ENCODE data around the gene GASK1A.

GASK1A gene

DNA sequence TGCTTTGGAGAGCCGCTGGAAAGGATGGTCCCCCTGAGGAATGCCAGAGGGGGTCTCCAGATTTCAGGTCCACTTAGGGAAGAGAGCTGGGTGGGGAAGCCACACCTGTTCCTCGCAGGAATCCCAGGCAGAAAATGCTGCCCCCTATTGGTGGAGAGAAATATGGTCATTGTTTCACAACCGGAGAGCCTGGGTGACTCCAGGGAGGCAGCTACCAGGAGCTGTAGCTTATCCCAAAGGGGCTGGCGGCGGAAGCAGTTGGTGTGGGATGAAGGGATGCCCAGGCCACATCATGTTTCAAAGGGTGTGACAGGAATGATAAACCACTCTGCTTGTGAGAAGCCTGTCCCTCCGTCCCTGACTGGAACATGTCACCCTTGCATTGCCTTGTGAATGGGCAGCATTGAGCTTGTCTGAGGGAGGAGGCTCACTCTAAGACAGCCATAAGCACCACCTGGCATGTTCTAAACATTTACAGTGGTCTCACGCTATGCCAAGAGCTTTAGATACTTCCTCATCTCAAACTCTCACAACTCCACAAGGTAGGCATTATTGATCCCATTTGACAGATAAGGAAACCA, 92.3 kb downstream of the GASK1A start:
- DNase-seq = peak in 1 of 2 experiments; percentile 7

DNA sequence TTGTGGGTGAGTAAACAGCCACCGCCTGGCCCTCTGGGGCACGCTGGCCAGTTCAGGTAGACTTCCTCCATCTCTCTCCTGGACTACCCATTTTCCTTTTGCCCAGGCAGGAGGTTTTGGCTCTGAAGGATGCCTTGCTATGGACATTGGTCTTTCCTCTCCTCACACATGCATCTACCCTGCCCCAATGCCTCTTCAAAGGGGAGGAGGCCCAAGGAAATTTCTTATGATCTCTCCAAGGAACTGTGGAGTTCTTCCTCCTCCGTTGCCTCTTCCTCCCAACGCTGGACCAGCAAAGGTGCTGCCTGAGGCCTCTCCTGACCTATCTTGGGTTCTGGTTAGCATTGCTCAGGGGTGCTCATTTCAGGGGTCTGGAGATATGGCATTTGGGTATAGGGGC, 93.2 kb downstream of the GASK1A start:
- DNase-seq = no peak

DNA sequence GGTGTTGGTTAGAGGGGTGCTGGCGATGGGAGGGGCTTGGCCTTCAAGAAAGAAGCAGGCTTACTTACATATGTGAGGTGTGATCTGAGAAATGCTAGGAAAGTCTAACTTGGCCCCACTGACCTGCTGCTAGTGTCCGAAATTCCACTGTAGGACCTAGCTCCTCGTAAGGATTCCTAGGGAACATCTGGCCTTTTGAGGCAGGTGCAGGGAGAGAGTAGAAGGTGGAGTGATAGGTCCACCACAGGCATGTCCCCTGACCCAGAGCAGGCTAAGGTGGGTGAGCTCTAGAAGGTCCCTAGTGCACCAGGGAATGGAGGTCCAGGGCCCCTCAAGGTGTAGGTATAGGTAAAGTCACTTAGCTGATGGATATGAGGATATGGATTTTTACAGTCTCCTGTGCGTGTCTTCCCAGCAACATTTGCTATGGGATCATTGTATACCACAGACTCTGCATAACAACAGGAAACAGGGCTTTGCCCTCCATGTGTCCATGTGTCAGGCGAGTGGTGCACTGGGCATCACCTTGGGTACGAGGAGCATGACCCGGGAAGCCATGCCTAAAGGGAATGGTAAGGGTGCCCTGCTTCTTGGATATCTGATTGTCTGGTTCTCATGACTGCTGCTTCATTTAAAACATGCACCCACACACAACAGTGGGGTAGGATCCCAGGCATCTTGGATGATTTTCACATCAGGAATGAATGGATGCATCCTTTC, 94.2 kb downstream of the GASK1A start:
- DNase-seq = no peak

DNA sequence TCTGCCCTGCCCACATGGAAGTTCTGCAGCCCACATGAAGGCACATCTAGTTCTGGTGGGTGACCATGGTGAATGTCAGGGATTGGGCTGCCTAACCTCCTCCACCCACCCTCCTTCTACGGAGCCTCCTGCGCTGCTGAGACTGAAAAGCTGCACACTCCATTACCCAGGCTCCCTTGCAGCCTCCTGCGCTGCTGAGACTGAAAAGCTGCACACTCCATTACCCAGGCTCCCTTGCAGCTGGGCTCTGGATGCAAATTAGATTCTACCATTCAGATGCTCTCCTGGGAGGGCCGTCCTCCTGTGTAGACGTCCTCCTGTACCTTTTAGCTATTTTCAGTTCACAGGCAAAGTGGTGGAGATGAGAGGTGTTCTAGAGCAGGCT, 94.7 kb downstream of the GASK1A start:
- DNase-seq = no peak

DNA sequence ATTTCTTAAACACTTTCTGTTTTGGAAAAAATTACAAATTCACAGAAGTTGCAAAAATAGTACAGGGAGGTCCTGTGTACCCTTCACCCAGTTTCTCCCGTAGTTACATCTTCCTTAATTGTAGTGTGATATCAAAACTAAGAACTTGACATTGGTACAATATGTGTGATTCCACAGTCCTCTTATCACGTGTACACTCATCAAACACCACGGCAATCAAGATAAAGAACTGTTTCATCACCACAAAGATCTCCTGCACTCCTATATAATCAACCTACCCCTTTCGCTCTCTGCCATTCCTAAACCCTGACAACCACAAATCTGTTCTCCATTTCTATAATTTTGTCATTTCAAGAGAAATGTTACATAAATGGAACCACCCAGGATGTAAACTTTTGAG, 95.4 kb downstream of the GASK1A start:
- DNase-seq = no peak

DNA sequence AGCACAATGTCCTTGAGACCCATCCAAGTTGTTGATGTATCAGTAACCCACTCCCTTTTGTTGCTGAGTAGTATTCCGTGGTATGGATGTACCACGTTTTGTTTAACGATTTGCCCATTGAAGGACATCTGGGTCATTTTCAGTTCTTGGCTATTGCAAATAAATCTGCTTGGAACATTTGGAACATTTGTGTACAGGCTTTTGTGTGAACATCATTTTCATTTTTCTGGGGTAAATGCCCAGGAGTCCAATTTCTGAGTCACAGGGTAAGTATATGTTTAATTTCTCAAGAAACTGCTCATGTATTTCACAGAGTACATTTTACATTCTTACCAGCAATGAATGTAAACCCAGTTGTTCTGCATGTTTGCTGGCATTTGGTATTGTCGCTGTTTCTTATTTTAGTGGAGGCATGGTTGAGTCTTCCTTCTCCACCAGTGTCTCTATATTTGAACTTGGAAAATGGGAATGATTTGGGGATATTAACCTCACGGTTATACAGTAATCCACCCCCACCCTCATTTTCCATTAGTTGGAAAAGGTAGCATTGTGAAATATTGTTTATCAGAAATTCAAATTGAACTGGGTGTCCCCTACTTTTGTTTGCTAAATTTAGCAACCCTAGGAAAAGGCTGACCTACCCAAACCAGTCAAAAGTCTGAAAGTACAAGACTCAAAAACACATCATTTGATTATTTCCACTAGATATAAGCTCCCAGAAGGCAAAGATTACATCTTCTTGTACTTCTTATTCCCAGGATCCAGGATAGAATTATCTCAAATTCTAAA, 96.0 kb downstream of the GASK1A start:
- DNase-seq = no peak

DNA sequence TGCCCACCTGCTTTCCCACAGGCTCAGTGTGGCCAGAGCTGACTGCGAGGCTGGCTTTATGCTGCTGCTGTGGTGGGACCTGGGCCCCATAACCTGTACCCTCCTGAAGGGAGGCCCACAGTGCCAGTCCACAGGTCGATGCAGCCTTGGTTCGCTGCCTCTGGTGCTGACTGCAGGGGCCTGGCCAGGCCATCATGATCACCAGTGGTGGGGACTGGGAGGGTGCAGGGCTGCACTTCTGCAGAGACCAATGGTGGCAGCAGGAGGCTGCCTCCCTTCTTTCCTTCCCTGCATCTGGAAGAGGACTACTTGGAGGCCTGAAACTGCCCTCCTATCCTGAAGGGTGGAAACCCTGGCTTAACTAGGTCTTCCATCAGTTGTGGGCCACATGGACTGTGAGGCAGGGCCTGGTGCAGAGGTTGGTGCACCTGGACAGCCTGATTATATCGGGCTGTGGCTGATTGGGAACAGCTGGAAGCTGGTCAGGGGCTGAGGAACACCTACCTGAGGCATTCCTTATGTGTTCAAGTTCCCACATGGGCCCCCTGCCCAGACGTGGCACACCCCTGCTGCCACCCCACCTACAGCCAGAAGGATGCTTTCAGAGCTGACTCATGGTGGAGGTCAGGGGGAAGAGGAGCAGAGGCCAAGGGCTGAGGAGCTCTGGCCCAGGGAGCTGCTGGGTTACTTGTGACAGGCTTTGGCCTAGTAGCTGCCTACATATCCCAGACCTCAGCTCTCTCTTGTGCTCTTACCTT, 97.0 kb downstream of the GASK1A start:
- DNase-seq = no peak

DNA sequence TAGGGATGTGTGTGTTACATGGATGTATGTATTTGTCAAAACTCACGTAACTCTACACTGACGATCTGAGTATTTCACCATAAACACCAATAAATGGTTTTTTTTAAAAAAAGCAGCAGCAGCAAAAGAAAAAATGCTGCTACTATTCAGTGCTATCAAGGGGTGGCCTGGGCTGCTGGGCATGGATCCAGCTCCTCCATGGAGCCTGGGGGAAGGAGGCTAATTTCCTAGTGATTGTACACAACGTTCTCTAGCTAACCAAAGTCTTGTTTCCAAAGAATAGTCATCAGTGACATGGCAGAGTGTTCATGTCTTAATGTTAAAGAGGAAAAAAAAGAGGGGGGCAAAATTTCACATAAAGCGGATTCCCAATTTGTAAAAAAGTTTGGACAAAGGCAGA, 97.7 kb downstream of the GASK1A start:
- no peak for DNase-seq

DNA sequence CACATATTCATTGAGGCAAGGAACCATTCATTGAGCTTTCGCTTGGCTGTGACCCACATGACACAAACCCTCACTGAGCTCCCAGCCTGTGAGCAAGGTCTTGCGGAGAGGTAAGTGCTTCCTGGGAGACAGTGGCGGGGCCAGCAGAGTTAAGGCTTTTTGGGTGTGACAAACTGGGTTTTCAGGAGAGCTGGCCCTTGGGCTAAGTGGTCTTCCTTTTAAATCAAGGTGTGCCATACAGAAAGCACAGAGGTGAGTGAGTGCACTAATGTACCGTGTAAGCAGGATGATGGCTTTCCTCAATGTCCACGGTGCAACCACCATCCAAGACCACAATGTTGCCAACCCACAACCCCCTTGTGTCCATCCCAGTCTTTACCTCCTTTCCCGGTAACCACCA, 98.2 kb downstream of the GASK1A start:
- DNase-seq = no peak

DNA sequence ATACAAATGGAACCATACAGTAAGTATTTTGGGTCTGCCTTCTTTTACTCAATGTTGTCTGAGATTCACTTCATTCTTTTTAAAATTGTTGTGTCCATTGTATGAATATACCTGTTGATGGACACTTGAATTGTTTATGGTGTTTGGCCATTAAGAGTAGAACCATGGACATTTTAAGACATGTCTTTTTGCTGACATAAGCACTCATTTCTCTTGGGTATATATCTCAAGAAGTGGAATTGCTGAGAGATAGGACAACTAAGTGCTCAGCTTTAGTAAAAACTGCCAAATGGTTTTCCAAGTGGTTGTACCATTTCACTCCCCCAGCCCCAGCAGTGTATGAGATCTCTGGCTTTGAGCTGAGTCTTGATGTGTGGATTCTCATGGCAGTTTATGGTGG, 98.6 kb downstream of the GASK1A start:
- DNase-seq = no peak

DNA sequence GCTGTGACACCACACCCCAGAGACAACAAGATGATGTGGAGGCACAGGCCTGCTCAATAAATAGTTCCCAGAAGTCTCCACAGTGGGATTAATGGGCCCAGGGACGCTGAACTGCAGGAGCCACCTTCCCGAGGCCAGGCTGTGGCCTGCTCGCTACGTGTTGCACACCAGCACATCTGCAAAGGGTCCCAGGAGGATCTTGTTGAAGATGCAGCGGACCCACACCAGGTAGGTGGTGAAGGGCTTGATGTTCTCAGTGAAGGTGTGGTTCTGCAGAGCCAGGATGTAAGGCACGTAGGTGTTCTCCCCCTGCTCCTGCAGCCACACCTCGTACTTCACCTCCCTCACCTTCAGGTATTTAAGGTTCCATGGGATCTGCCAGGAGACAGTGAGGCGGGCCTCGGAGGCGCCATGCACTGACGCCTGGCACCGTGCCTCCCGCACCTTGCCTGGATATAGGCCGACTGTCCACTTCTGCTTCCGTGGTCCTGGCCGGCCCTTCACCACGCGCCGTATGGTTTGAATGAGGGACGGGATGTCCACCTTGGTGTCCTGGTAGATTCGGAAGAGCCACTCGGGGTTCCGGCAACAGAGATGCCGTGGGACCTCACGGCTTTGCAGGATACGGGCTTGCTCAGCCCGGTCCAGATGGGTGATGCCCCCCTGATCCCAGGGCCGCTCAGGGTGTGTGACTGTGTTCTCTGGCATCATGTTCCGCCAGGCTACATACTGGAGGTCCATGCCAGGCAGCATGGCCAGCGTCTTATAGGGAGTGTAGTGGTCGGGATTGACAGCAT, 100.6 kb downstream of the GASK1A start:
- DNase-seq = no peak

DNA sequence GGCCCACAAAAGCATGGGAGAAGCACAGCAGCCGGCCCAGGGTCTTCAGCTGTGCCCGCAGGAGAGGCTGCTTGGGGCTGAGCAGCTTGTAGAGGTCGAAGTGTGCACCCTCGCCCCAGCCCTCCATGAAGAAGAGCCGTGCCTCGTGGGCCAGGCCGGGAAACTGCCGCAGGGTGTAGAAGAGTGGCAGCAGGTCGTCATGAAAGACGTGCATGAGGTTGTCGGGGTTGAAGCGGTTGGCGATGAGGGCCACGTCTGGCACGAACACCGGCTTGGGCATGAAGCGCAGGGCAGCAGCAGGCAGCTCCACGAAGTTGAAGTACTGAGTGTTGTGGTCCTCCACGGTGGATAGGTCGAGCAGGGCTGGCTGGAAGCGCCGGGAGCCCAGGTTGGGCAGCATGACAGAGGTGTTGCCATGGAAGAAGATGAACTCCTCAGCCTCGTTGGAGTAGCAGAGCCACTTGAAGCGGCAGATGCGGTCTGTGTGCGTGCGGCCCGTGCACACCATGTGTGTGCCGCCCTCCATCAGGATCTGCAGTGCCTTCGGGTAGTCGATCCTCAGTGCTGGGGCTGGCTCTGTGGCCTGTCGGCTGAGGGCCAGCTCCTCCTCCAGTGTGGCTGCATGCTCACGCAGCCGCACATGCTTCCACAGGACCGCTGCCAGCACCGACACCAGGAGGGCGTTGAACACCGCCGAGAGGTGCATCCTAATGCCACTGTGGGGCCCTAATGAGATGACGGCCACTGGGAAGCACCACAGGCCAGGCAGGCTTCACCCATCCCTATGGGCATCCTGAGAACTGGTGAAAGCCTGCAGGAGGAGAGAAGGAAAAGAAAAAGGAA, 101.8 kb downstream of the GASK1A start:
- DNase-seq = no peak

DNA sequence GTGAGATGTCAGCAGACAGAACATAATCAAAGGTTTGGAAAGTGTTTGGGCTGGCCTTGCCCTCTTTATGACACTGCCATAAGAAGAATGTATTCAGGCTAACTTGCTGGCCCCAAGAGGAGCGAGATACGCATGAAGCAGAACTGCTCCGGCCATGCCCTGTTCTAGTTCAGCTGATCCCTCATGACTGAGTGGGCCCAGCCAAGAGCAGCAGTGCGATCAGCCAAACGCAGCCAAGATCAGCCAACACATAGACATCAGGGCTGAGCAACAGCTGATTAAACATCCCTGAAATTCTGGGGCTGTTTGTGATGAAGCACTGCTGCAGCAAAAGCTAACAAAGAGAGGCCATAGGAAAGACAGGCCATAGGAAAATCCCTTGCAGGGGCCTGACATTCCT, 102.7 kb downstream of the GASK1A start:
- DNase-seq = no peak

DNA sequence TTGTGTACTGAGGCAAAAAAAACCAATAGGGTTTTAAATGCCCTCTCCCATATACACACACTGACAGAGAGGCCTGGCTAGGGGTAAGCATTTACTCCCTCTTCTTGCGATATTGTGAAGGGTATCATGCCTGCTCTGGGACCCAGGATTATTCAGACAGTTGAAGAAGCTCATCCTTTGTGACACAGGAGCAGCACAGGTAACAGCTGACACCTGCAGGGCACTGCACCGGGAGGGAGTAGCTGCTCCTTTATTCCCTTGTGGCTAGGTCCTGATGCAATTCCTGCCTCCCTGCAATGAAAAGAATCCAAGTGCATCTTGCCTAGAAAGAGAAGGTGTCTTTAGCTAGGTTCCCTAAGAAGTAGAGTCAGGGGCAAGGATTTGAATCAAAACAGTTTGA, 103.3 kb downstream of the GASK1A start:
- DNase-seq = no peak

DNA sequence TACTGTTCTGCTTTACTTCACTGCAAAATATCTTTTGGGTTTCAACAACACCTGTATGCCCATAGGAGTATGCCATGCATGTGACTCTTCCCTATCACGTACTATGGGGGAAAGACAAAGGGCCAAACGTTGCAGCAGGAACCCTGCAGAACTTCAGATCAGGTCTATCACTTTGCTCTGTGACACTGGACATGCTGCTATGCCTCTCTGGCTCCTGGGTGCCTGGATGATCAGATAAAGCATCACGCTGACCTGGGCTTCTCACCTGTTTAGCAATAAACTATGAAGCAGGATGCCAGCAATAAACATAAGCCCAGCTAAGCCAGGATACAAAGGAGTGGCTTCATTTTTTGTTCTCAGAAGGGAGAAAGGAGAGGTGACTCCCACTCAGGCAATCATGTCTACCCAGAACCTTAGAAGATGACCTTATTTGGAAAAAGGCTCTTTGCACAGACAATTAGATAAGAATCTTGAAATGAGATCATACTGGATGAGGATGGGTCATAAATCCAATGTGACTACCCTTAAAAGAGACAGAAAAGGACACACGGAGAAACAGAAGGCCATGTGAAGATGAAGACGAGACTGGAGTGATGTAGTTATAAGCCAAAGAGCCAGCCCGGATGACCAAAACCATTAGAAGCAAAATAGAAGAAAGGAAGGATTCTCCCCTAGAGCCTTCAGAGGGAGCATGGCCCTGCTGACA, 107.5 kb downstream of the GASK1A start:
- no peak for DNase-seq

DNA sequence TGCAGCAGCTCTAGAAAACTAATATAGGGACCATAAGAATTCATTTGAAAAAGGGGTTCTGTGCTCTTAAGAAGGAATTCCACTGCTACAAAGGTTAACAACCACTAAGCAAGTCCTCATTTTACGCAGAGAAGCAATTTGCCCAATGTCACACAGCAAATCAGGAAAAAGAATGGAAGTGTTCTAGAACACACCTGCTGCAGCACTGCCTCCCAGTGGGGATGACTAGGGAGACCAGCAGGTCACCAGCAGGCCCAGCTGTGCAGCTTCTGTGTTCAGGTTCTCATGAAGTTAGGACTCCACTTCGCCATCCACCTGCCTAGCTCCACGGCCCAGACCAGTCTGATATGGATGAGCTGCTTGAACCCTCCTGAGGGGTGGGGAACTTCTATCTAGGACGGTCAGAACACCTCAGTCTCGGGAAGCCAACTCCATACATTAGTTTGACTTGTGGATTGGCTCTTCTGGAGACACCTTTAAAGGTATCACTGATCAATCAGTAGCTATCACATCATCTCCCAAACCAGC, 108.2 kb downstream of the GASK1A start:
- DNase-seq = no peak

DNA sequence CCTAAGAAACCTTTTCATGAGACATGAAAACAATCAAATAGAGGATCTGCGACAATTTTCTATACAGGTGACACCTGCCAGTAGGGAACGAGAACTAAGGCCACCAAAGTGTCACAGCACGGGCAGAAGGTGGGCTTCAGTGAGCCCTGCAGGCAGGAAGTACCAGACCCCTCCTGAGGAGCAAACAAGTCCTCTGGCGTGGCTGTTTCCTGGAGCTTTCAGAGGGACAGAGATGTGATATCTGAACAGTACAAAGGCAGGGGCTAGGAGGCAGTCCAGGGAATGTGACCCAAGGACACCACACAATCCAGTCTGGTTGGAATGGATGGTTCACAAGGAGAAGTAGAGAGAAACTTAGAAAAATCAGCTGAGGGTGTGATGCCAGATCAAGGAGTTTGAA, 110.0 kb downstream of the GASK1A start:
- no peak for DNase-seq

DNA sequence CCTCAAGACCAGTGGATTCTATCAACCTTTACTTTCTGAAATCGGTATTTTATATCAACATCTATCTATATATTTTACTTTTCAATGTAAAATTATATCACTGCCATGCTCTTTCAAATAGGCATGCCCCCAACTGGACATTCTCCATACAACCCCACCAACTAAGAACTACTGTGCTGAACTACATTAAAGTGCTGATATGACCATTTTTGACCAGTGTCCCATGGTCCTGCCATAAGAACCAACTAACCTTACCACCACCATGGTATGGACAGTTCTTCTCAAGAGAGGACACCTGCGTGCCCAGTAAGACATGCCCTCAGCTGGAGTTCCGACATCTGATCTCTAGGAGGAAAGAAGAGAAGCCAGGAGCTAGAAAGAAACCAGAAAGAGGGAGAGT, 111.1 kb downstream of the GASK1A start:
- DNase-seq = no peak

DNA sequence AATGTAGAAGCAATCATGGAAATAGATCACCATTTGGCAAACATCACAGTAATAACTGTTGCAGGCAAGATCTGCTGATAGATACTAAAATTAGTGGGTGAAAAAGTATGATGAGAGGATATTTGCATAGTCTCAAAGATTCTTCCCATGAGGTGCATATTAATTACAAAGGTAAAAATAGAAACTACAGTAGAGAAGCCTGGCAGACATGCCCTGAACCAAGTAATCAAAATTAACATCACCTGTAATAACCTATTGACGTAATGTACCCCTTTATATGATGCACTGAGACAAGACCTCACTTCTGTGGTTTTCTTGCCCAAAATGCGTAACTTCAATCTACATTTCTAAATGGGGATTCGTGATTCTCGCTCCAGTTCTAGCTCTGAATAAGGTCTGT, 112.4 kb downstream of the GASK1A start:
- no peak for DNase-seq

DNA sequence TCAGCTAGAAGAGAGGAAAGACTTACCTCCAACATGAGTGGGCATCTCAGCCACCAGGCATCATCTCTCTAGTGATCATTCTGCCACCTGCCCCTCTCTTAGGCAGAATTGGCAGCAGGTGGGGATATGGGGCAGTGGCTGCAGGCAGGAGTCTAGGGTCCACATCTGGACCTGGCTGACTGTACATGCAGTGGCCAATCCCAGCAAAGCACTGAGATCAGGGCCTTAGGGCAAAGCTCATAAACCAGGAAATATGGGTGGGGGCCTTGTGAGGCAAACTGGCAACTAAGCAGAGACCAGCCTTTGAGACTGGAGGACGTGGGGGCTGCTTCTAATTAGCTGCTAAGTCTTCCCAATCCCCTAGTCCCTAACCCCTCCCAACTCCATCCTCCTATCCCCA, 113.9 kb downstream of the GASK1A start:
- DNase-seq = no peak

DNA sequence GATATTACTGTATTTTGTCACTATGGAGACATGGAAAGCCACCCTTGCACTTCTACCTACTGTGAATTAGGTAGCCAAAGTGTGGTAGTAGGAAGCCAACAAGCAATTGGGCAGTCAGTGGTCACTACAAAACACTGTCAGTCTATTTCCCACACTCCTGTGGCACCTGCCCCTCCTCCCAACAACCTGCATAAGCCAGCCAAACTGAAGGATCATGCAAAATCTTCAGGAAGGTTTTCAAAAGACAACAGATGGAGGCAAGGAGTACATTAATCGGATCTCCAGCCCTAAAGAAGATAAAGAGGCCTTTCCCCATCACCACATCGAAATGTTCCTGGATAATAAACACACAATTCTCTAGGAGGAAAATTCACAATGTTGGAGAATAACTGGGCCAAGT, 114.9 kb downstream of the GASK1A start:
- no peak for DNase-seq
